GM18505 (cell line): ENCODE results near the gene CNDP1.

ENCODE experiments used
- ATAC-seq: cut with Tn5 transposase; IDR thresholded peaks from one replicate; pipeline ENCODE4 v1.9.1; 2021; ENCODE audit not compliant: unreplicated experiment
- POLR2A ChIP-seq: IDR thresholded peaks from 4 replicates; pipeline ENCODE4 v1.6.1; 2011; ENCODE audit warnings: borderline replicate concordance; ENCODE audit not compliant: insufficient read depth, insufficient read length; ENCODE audit errors: extremely low read depth

CNDP1 gene

GRCh38 chr18:74610860-74611259 lies 76.6 kb downstream of the CNDP1 start:
- TF ChIP-seq POLR2A = no peak
- no peak for ATAC-seq

- ATAC-seq = no peak
- no peak for TF ChIP-seq POLR2A
Measured at GRCh38 chr18:74611765-74612164, 77.5 kb downstream of the CNDP1 start.

- TF ChIP-seq POLR2A = no peak
- ATAC-seq = no peak
Measured at GRCh38 chr18:74613381-74613780, 79.1 kb downstream of the CNDP1 start.

GRCh38 chr18:74616494-74616893 lies 82.2 kb downstream of the CNDP1 start:
- TF ChIP-seq POLR2A = no peak
- no peak for ATAC-seq

GRCh38 chr18:74617486-74617885 lies 83.2 kb downstream of the CNDP1 start:
- ATAC-seq = no peak
- TF ChIP-seq POLR2A = no peak

- TF ChIP-seq POLR2A = no peak
- ATAC-seq = no peak
Measured at GRCh38 chr18:74622072-74622471, 87.8 kb downstream of the CNDP1 start.

- TF ChIP-seq POLR2A = no peak
- ATAC-seq = no peak
Measured at GRCh38 chr18:74623047-74623816, 88.9 kb downstream of the CNDP1 start.

GRCh38 chr18:74624466-74624865 lies 90.2 kb downstream of the CNDP1 start:
- no peak for TF ChIP-seq POLR2A
- no peak for ATAC-seq

GRCh38 chr18:74625157-74625556 lies 90.9 kb downstream of the CNDP1 start:
- no peak for TF ChIP-seq POLR2A
- no peak for ATAC-seq

GRCh38 chr18:74626049-74626874 lies 92.0 kb downstream of the CNDP1 start:
- no peak for TF ChIP-seq POLR2A
- ATAC-seq = no peak

GRCh38 chr18:74630804-74631203 lies 96.5 kb downstream of the CNDP1 start:
- ATAC-seq = no peak
- TF ChIP-seq POLR2A = no peak

GRCh38 chr18:74631212-74631611 lies 96.9 kb downstream of the CNDP1 start:
- no peak for ATAC-seq
- no peak for TF ChIP-seq POLR2A

- TF ChIP-seq POLR2A = no peak
- no peak for ATAC-seq
Measured at GRCh38 chr18:74631623-74632350, 97.5 kb downstream of the CNDP1 start.
